ENCODE measurements around the gene BBS9.

GRCh38 chr7:33623267-33623666 is 493.9 kb downstream of the BBS9 start:
- TF ChIP-seq CTCF (IDR thresholded peaks at IDR 0.05) (no peak), POLR2A (IDR thresholded peaks at IDR 0.05) (no peak)
